OCI-LY7 (cell line): Measurements from ENCODE around the gene GRIN3A.

Experiments
- EZH2phosphoT487 ChIP-seq: fragments of 200-600 bp; sonication (generic); IDR thresholded peaks from 2 replicates; pipeline ENCODE4 v1.6.1; 2018; ENCODE audit warnings: low read depth, borderline replicate concordance, mild to moderate bottlenecking, mixed run types, antibody characterized with exemption, low read length, moderate library complexity, mixed read lengths
- TF ChIP-seq, protein P1 (sequence below): fragments of 200-600 bp; sonication (generic); conservative IDR thresholded peaks from 2 replicates; pipeline ENCODE4 v1.5.1; 2014; ENCODE audit warnings: mild to moderate bottlenecking, antibody characterized with exemption, low read length, moderate library complexity, mixed read lengths

GRCh38 chr9:101727612-101728524, 10.6 kb downstream of the GRIN3A start:
- TF ChIP-seq, protein P1, sequence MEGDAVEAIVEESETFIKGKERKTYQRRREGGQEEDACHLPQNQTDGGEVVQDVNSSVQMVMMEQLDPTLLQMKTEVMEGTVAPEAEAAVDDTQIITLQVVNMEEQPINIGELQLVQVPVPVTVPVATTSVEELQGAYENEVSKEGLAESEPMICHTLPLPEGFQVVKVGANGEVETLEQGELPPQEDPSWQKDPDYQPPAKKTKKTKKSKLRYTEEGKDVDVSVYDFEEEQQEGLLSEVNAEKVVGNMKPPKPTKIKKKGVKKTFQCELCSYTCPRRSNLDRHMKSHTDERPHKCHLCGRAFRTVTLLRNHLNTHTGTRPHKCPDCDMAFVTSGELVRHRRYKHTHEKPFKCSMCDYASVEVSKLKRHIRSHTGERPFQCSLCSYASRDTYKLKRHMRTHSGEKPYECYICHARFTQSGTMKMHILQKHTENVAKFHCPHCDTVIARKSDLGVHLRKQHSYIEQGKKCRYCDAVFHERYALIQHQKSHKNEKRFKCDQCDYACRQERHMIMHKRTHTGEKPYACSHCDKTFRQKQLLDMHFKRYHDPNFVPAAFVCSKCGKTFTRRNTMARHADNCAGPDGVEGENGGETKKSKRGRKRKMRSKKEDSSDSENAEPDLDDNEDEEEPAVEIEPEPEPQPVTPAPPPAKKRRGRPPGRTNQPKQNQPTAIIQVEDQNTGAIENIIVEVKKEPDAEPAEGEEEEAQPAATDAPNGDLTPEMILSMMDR = peak; percentile 66
- no peak for TF ChIP-seq EZH2phosphoT487
